ENCODE results near the gene HNF4A.
"Not testable (repeated sequence)": the region's sequence is repeated elsewhere in the genome, so short reads cannot be mapped to it uniquely, and the experiment has no call there.

The HNF4A gene

GRCh38 chr20:44355498-44356352, at the start of gene HNF4A:
TSS of gene HNF4A (plus strand) at chr20:44355699. CDS start at chr20:44355805, 106 bp downstream.
- no peaks in the 10 kb centered on the region for H3K9me3 ChIP-seq (ENCODE audit: low read length)
- no peaks in the 10 kb centered on the region for H3K4me1 ChIP-seq (ENCODE audit: insufficient read depth, low read length)
- no peaks in the 10 kb centered on the region for H3K36me3 ChIP-seq (ENCODE audit: insufficient read depth, low read length)
- H3K4me3 ChIP-seq (ENCODE audit: low read depth in 1 of 2, low read length in 2 of 2): no peak within 1 kb of the TSS
- H3K27me3 ChIP-seq (ENCODE audit: control insufficient read depth in 1 of 2, insufficient read depth in 2 of 2, low read length in 2 of 2): no peaks in the 10 kb centered on the region
- H3K9ac ChIP-seq (ENCODE audit: low read length): no peak within 1 kb of the TSS
- H3K27ac ChIP-seq (ENCODE audit: low read depth, low read length): no peak within 1 kb of the TSS

- no peak overlapping the region for H3K4me3 ChIP-seq (ENCODE audit: low read depth in 1 of 2, low read length in 2 of 2)
- H3K27me3 ChIP-seq (ENCODE audit: control insufficient read depth in 1 of 2, insufficient read depth in 2 of 2, low read length in 2 of 2): no peaks in the 10 kb centered on the region
- no peak overlapping the region for H3K27ac ChIP-seq (ENCODE audit: low read depth, low read length)
- H3K9ac ChIP-seq (ENCODE audit: low read length): no peak overlapping the region
- no peaks in the 10 kb centered on the region for H3K36me3 ChIP-seq (ENCODE audit: insufficient read depth, low read length)
- no peaks in the 10 kb centered on the region for H3K9me3 ChIP-seq (ENCODE audit: low read length)
- H3K4me1 ChIP-seq (ENCODE audit: insufficient read depth, low read length): peaks cover 11% of the 10 kb centered on the region
Measured at GRCh38 chr20:44306927-44307326, 48.6 kb upstream of the HNF4A start.

DNA sequence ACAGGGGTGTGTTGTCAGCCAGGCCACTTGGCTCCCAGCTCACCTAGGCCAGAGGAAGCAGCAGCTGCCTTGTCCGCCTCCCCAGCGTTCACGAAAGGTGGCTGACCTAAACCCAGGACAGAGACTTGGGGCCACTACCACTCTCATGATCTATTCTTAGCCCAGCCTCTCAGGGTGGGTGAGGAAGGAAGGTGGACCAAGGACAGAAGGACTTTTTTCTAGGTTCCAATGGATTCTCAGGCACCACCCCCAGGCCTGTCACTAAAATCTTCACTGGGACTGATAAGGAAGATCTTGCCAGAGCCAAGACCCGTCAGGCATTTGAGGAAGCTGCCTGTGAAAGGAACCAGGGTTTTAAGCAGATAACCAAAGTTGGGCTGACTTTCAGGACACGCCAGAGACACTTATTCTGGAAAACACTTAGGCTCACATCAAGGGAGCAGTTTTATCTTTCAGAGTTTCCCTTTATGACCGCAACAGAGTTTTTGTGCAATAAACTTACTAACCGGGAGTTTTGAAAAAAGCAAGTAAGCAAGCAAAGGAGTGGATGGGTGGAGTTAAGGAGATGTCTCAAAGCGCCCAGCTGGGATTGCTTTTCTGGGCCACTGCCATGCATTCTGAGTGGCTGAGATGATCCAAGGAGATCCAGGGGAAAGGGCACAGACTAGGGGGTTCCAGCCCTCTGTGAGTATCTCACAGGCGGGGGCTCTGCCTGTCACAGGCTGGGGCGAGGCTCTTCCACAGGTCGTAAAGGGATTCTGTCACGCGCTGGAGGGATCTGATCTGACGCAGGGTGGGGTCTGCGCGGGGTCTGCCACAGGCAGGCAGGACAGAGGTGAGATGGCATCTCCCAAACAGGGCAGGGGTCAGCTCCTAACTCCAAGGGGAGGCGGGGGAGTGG, 45.5 kb upstream of the HNF4A start:
- Histone ChIP-seq H3K27me3 (ENCODE audit: control insufficient read depth in 1 of 2, insufficient read depth in 2 of 2, low read length in 2 of 2) (no peaks in the 10 kb centered on the region), H3K27ac (ENCODE audit: low read depth, low read length) (no peak overlapping the region), H3K4me1 (ENCODE audit: insufficient read depth, low read length) (peaks cover 11% of the 10 kb centered on the region), H3K9ac (ENCODE audit: low read length) (peak overlapping the region; percentile 78), H3K4me3 (ENCODE audit: low read depth in 1 of 2, low read length in 2 of 2) (peak overlapping the region; percentile 66 to 96), H3K9me3 (ENCODE audit: low read length) (no peaks in the 10 kb centered on the region), H3K36me3 (ENCODE audit: insufficient read depth, low read length) (no peaks in the 10 kb centered on the region)

DNA sequence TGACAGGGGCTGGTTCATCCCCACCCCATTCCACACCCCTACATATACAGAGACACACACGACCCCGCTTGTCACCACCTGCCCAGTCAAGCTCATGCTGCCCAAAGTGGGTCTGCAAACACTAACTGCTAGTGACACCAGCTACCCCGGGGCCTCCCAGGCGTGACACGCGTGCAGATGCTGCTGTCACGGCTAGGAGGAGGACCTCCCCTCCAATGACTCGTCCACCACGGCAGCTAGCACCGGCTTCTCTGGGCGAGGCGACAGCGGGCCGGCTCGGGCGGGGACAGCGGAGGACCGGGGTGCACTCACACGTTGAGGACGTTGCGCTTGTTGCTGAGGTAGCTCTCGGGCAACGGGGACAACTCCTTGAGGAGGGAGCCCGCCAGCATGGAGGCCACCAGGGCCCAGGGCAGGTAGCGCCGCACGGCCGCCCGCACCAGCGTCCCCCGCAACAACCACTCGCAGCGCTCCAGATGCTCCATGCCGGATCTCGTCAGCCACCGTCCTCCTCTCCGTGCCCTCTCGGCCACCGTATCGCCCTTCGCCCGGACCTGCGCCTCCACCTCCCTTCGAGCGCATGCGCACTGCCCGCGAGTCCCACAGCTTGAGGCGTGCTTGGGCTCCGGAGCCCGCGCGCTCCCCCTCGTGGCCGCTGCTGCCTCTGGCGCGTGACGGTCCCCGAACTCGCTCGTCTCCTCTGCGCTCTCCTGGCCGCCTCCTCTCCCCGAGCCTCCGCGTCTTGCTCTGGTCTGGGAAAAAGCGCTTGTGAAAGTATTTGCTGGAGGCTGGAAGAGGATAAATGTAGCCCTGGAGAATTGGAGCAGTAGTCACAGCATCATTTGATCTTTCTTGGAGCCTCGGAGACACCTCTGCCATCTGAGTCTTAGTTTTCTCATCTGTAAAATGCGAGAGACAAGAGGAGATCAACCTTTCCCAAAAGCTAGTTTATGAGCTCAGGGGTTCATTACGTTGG, 44.5 kb upstream of the HNF4A start, which contains the start of gene FITM2:
Gene FITM2, minus strand, starts transcription at position 539 of the 976 bp plus-strand sequence. Its CDS starts 54 bp downstream, at position 485.
- Histone ChIP-seq H3K27ac (ENCODE audit: low read depth, low read length) (peak within 1 kb of the TSS; percentile 70), H3K4me1 (ENCODE audit: insufficient read depth, low read length) (peaks cover 11% of the 10 kb centered on the region), H3K36me3 (ENCODE audit: insufficient read depth, low read length) (no peaks in the 10 kb centered on the region), H3K9ac (ENCODE audit: low read length) (peak within 1 kb of the TSS; percentile 78), H3K9me3 (ENCODE audit: low read length) (no peaks in the 10 kb centered on the region), H3K27me3 (ENCODE audit: control insufficient read depth in 1 of 2, insufficient read depth in 2 of 2, low read length in 2 of 2) (no peaks in the 10 kb centered on the region), H3K4me3 (ENCODE audit: low read depth in 1 of 2, low read length in 2 of 2) (peak within 1 kb of the TSS; percentile 66 to 96)

- H3K4me3 ChIP-seq (ENCODE audit: low read depth in 1 of 2, low read length in 2 of 2): no peak overlapping the region
- H3K4me1 ChIP-seq (ENCODE audit: insufficient read depth, low read length): peaks cover 5% of the 10 kb centered on the region
- H3K9me3 ChIP-seq (ENCODE audit: low read length): no peaks in the 10 kb centered on the region
- H3K27ac ChIP-seq (ENCODE audit: low read depth, low read length): no peak overlapping the region
- no peaks in the 10 kb centered on the region for H3K36me3 ChIP-seq (ENCODE audit: insufficient read depth, low read length)
- H3K9ac ChIP-seq (ENCODE audit: low read length): no peak overlapping the region
- H3K27me3 ChIP-seq (ENCODE audit: control insufficient read depth in 1 of 2, insufficient read depth in 2 of 2, low read length in 2 of 2): no peaks in the 10 kb centered on the region
Measured at GRCh38 chr20:44314870-44315269, 40.6 kb upstream of the HNF4A start.

DNA sequence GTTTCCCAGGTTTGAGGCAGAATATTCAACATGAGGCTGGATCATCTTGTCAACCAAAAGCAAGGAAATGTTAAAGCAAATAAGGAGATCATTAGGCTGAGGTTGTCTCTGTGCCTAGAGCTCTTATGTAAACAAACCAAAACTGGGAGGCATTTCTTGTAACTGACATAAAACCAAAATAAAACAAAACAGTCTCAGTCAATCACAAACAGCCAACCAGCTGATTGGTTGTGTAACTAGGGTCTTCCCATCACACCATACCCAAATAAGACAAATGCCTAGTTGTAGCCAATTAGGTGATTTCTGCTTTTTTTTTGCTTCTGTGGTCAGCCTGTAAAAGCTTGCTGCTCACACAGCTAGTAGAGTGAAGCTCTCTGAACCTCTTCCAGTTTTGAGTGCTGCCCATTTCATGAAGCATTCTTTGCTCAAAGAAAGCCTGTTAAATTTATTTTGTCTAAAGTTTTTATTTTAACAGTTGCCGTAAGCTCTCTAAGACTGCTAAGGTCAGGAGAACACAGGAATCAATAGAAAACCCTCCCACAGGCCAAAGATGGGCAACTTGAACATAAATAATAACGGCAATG, 35.6 kb upstream of the HNF4A start:
- Histone ChIP-seq H3K4me1 (ENCODE audit: insufficient read depth, low read length) (no peaks in the 10 kb centered on the region), H3K27ac (ENCODE audit: low read depth, low read length) (no peak overlapping the region), H3K27me3 (ENCODE audit: control insufficient read depth in 1 of 2, insufficient read depth in 2 of 2, low read length in 2 of 2) (no peaks in the 10 kb centered on the region), H3K4me3 (ENCODE audit: low read depth in 1 of 2, low read length in 2 of 2) (no peak overlapping the region), H3K36me3 (ENCODE audit: insufficient read depth, low read length) (no peaks in the 10 kb centered on the region), H3K9ac (ENCODE audit: low read length) (no peak overlapping the region), H3K9me3 (ENCODE audit: low read length) (no peaks in the 10 kb centered on the region)

DNA sequence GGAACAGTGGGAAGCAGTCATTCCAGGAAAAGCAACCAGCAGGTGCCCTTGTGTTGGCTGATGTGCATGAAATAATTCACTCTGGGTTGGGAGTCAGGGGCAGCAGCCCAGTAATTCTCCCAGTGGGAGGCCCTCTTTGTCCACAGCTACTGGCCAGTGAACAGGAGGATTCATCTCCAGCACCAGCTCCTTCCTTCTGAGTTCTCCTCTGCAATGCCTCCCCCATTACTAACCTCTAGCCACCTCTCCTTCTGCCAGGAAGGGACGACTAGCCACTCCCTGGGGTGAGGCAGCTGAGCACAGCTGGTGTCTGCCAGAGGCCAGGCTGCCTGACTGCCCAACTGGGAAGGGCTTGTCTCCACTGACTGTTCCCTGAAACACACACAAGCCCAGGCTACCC, 31.2 kb upstream of the HNF4A start:
- Histone ChIP-seq H3K4me3 (ENCODE audit: low read depth in 1 of 2, low read length in 2 of 2) (no peak overlapping the region), H3K9ac (ENCODE audit: low read length) (no peak overlapping the region), H3K36me3 (ENCODE audit: insufficient read depth, low read length) (no peaks in the 10 kb centered on the region), H3K27ac (ENCODE audit: low read depth, low read length) (no peak overlapping the region), H3K9me3 (ENCODE audit: low read length) (no peaks in the 10 kb centered on the region), H3K4me1 (ENCODE audit: insufficient read depth, low read length) (no peaks in the 10 kb centered on the region), H3K27me3 (ENCODE audit: control insufficient read depth in 1 of 2, insufficient read depth in 2 of 2, low read length in 2 of 2) (peaks cover 0 to 10% of the 10 kb centered on the region in 2 donors)

GRCh38 chr20:44326391-44327159, 28.9 kb upstream of the HNF4A start:
- H3K9ac ChIP-seq (ENCODE audit: low read length): no peak overlapping the region
- no peaks in the 10 kb centered on the region for H3K36me3 ChIP-seq (ENCODE audit: insufficient read depth, low read length)
- peaks cover 0 to 10% of the 10 kb centered on the region in 2 donors for H3K27me3 ChIP-seq (ENCODE audit: control insufficient read depth in 1 of 2, insufficient read depth in 2 of 2, low read length in 2 of 2)
- no peak overlapping the region for H3K27ac ChIP-seq (ENCODE audit: low read depth, low read length)
- H3K4me3 ChIP-seq (ENCODE audit: low read depth in 1 of 2, low read length in 2 of 2): no peak overlapping the region
- H3K4me1 ChIP-seq (ENCODE audit: insufficient read depth, low read length): no peaks in the 10 kb centered on the region
- no peaks in the 10 kb centered on the region for H3K9me3 ChIP-seq (ENCODE audit: low read length)

- not testable (repeated sequence) for H3K4me1 ChIP-seq (ENCODE audit: insufficient read depth, low read length); H3K36me3 ChIP-seq (ENCODE audit: insufficient read depth, low read length); H3K9ac ChIP-seq (ENCODE audit: low read length); H3K9me3 ChIP-seq (ENCODE audit: low read length); H3K27ac ChIP-seq (ENCODE audit: low read depth, low read length); H3K4me3 ChIP-seq (ENCODE audit: low read depth in 1 of 2, low read length in 2 of 2)
- peaks cover 0 to 10% of the 10 kb centered on the region in 2 donors for H3K27me3 ChIP-seq (ENCODE audit: control insufficient read depth in 1 of 2, insufficient read depth in 2 of 2, low read length in 2 of 2)
Measured at GRCh38 chr20:44327748-44328147, 27.8 kb upstream of the HNF4A start.

DNA sequence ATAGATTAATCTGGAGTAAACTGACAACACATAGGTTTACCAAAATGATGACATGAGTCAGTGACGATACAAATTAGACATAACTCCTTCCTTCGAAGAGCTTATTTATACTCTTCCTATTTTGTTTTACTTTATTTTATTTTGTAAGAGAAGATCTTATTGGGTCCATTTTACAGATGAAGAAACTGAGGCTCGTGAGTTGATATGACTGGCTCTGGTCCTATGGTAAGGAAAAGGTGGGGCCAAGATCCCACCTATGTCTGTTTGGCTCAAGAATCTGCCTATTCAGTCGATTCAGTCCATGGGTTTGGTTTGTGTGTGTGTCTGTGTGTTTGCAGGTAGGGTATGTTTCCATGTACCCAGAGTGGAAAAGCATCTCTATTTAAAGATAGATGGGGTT, 27.1 kb upstream of the HNF4A start:
- no peaks in the 10 kb centered on the region for H3K36me3 ChIP-seq (ENCODE audit: insufficient read depth, low read length)
- no peaks in the 10 kb centered on the region for H3K4me1 ChIP-seq (ENCODE audit: insufficient read depth, low read length)
- H3K27me3 ChIP-seq (ENCODE audit: control insufficient read depth in 1 of 2, insufficient read depth in 2 of 2, low read length in 2 of 2): peaks cover 0 to 10% of the 10 kb centered on the region in 2 donors
- H3K9ac ChIP-seq (ENCODE audit: low read length): no peak overlapping the region
- H3K27ac ChIP-seq (ENCODE audit: low read depth, low read length): no peak overlapping the region
- no peak overlapping the region for H3K4me3 ChIP-seq (ENCODE audit: low read depth in 1 of 2, low read length in 2 of 2)
- H3K9me3 ChIP-seq (ENCODE audit: low read length): no peaks in the 10 kb centered on the region
